AG08395 (cell line): ENCODE results near the gene ACSL1.
A peak's percentile ranks its signal among the peaks of the same experiment; 100 is the strongest.

Source experiments
- DNase-seq: peaks from one replicate; pipeline ENCODE4 v3.0.0; 2012; ENCODE audit warnings: mixed read lengths, low spot score

ACSL1 gene

GRCh38 chr4:184825896-184826690 is at the start of gene ACSL1:
Gene ACSL1, minus strand, starts transcription at chr4:184825968. Its CDS starts 22,454 bp downstream, at chr4:184803514.
- peak; percentile 96 for DNase-seq

- DNase-seq = no peak
Observed at GRCh38 chr4:184873054-184873453, 47.3 kb upstream of the ACSL1 start.

GRCh38 chr4:184870718-184871117 is 45.0 kb upstream of the ACSL1 start:
- no peak for DNase-seq

GRCh38 chr4:184868623-184869022 is 42.9 kb upstream of the ACSL1 start:
- DNase-seq = no peak

GRCh38 chr4:184863916-184864315 is 38.1 kb upstream of the ACSL1 start:
- DNase-seq = no peak

GRCh38 chr4:184861047-184861446 is 35.3 kb upstream of the ACSL1 start:
- DNase-seq = no peak

GRCh38 chr4:184860018-184860779 is 34.4 kb upstream of the ACSL1 start:
- DNase-seq = no peak

GRCh38 chr4:184857441-184858121 is 31.8 kb upstream of the ACSL1 start:
- DNase-seq = no peak

- DNase-seq = no peak
Observed at GRCh38 chr4:184856277-184856609, 30.5 kb upstream of the ACSL1 start.

- no peak for DNase-seq
Observed at GRCh38 chr4:184854673-184855072, 28.9 kb upstream of the ACSL1 start.

- DNase-seq = no peak
Observed at GRCh38 chr4:184853436-184853835, 27.7 kb upstream of the ACSL1 start.

GRCh38 chr4:184851886-184852285 is 26.1 kb upstream of the ACSL1 start:
- no peak for DNase-seq

- no peak for DNase-seq
Observed at GRCh38 chr4:184851200-184851541, 25.4 kb upstream of the ACSL1 start.

GRCh38 chr4:184850431-184851199 is 24.8 kb upstream of the ACSL1 start:
- DNase-seq = no peak

- DNase-seq = no peak
Observed at GRCh38 chr4:184850018-184850417, 24.2 kb upstream of the ACSL1 start.

- no peak for DNase-seq
Observed at GRCh38 chr4:184849185-184849584, 23.4 kb upstream of the ACSL1 start.

- no peak for DNase-seq
Observed at GRCh38 chr4:184848510-184848909, 22.7 kb upstream of the ACSL1 start.

GRCh38 chr4:184846531-184846930 is 20.8 kb upstream of the ACSL1 start:
- DNase-seq = no peak

GRCh38 chr4:184845367-184846021 is 19.7 kb upstream of the ACSL1 start:
- DNase-seq = peak; percentile 58

GRCh38 chr4:184844742-184845141 is 19.0 kb upstream of the ACSL1 start:
- DNase-seq = no peak

GRCh38 chr4:184843984-184844554 is 18.3 kb upstream of the ACSL1 start:
- no peak for DNase-seq
